HepG2 (cell line): ENCODE data around the gene CACNA1F.

Experiments
- BHLHE40 ChIP-seq: IDR thresholded peaks from 2 replicates; pipeline ENCODE4 v1.6.1; 2011; ENCODE audit warnings: low read length, improper control_type of control experiment
- CTCF ChIP-seq: sonication (generic); formaldehyde crosslinking; IDR thresholded peaks from 2 replicates; pipeline ENCODE4 v1.5.0; 2020; ENCODE audit warnings: mild to moderate bottlenecking, missing genetic modification reagents, moderate library complexity
- EP300 ChIP-seq, 3 experiments: sonication (generic) in 1 of 3; formaldehyde crosslinking in 1 of 3; IDR thresholded peaks; 2 replicates each; pipeline versions ENCODE4 v1.5.1 to v1.6.1; 2011 to 2020; ENCODE audit warnings: low read depth in 2 of 3, low read length in 2 of 3, borderline replicate concordance in 1 of 3, improper control_type of control experiment in 1 of 3, mild to moderate bottlenecking in 1 of 3, missing genetic modification reagents in 1 of 3, moderate library complexity in 1 of 3
- POLR2A ChIP-seq, 2 experiments: IDR thresholded peaks; 2 replicates each; pipeline ENCODE4 v1.6.1; 2011; ENCODE audit warnings: low read depth in 2 of 2, low read length in 2 of 2, mild to moderate bottlenecking in 1 of 2, moderate library complexity in 1 of 2; ENCODE audit not compliant: insufficient read depth in 1 of 2
- RELA ChIP-seq: sonication (generic); formaldehyde crosslinking; IDR thresholded peaks from 2 replicates; pipeline ENCODE4 v1.4.0; 2020; ENCODE audit warnings: missing genetic modification reagents
- SNRNP70 ChIP-seq: fragments of 200-400 bp; formaldehyde crosslinking; IDR thresholded peaks from 2 replicates; pipeline ENCODE4 v1.6.1; 2017; ENCODE audit warnings: mild to moderate bottlenecking, low read depth, low read length, moderate library complexity
- ZNF224 ChIP-seq: sonication (generic); formaldehyde crosslinking; IDR thresholded peaks from 2 replicates; pipeline ENCODE4 v1.5.0; 2020; ENCODE audit warnings: mild to moderate bottlenecking, missing genetic modification reagents
- ZNF274 ChIP-seq: sonication (generic); formaldehyde crosslinking; IDR thresholded peaks from 2 replicates; pipeline ENCODE4 v1.5.1; 2020; ENCODE audit warnings: mild to moderate bottlenecking, missing genetic modification reagents
- ZNF451 ChIP-seq: sonication (generic); formaldehyde crosslinking; IDR thresholded peaks from 2 replicates; pipeline ENCODE4 v1.5.0; 2020; ENCODE audit warnings: mild to moderate bottlenecking, missing genetic modification reagents
- ZNF460 ChIP-seq: sonication (generic); formaldehyde crosslinking; IDR thresholded peaks from 2 replicates; pipeline ENCODE4 v1.5.1; 2020; ENCODE audit warnings: missing genetic modification reagents, mild to moderate bottlenecking, borderline replicate concordance
- ZNF720 ChIP-seq: sonication (generic); formaldehyde crosslinking; IDR thresholded peaks from 2 replicates; pipeline ENCODE4 v1.4.0; 2020; ENCODE audit warnings: missing genetic modification reagents
- TF ChIP-seq, protein P1 (sequence below): sonication (generic); formaldehyde crosslinking; conservative IDR thresholded peaks from 2 replicates; pipeline ENCODE4 v1.4.0; 2020; ENCODE audit warnings: missing genetic modification reagents

DNA sequence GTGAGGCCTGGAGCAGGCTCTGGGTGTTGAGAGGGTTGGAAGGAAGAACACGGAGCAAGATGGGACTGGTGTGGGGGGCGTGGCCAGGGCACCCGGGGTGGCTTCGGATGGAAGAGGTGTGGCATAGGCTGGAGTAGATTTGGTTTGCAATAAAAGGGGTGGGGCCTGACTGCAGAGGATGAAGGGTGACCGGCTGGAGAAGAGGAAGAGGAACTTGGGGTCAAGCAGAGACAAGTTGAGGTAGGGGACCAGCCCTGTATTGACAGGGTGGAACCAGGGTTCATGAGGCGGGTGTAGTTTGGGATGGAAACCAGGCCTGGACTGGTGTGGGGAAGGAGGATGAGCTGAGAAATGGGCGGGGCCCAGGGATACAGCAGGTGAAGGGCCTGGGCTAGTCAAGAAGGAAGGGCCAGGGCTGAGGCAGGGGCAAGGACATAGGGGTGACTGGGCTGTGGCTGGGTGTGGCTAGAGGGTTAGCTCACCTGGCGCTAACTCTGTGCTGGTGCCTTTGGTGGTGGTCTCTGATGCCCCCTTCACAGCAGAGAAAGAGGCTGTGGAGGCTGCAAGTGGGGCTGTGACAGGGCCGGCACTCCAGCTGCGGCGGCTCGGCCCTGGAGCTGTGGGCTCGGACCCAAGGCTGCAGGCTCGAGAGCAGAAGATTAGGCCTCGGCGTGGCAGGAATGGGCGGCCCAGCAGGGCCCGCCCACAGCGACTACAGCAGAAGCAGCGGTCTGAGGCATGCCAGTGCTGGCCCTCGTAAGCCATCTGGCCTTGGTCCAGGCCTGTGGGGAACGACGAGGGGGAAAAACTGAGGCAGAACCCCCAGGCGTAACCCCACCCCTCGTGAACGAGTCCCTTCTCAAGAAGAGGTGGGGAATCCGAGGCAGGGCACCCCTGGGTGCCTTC is 56.5 kb downstream of the CACNA1F start:
- no peak for TF ChIP-seq ZNF720 (CRISPR knock-in tag)
- no peak for TF ChIP-seq BHLHE40
- no peak for TF ChIP-seq EP300 (IDR thresholded peaks at IDR 0.05; ENCODE audit: low read depth in 2 of 2, low read length in 2 of 2)
- no peak for TF ChIP-seq EP300 (CRISPR knock-in tag; IDR thresholded peaks at IDR 0.05; ENCODE audit: borderline replicate concordance)
- no peak for TF ChIP-seq CTCF (CRISPR knock-in tag)
- TF ChIP-seq SNRNP70: no peak
- TF ChIP-seq, protein P1, sequence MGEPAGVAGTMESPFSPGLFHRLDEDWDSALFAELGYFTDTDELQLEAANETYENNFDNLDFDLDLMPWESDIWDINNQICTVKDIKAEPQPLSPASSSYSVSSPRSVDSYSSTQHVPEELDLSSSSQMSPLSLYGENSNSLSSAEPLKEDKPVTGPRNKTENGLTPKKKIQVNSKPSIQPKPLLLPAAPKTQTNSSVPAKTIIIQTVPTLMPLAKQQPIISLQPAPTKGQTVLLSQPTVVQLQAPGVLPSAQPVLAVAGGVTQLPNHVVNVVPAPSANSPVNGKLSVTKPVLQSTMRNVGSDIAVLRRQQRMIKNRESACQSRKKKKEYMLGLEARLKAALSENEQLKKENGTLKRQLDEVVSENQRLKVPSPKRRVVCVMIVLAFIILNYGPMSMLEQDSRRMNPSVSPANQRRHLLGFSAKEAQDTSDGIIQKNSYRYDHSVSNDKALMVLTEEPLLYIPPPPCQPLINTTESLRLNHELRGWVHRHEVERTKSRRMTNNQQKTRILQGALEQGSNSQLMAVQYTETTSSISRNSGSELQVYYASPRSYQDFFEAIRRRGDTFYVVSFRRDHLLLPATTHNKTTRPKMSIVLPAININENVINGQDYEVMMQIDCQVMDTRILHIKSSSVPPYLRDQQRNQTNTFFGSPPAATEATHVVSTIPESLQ (CRISPR knock-in tag): no peak
- TF ChIP-seq RELA (CRISPR knock-in tag): no peak
- TF ChIP-seq ZNF460: no peak
- TF ChIP-seq POLR2A (IDR thresholded peaks at IDR 0.05; ENCODE audit: insufficient read depth in 1 of 2, low read depth in 2 of 2, low read length in 2 of 2): no peak
- no peak for TF ChIP-seq ZNF451 (CRISPR knock-in tag)
- no peak for TF ChIP-seq ZNF274
- no peak for TF ChIP-seq ZNF224 (CRISPR knock-in tag)
